ENCODE results near the gene CPVL. TPM values are rescaled to one million over a fixed set of nuclear protein-coding genes. Genes with fewer than 3 reads are reported as not detected.

The CPVL gene
- total and polyA plus RNA-seq, 2 of the 4 experiments (the other 2 are of a cell fraction), result not detected

DNA sequence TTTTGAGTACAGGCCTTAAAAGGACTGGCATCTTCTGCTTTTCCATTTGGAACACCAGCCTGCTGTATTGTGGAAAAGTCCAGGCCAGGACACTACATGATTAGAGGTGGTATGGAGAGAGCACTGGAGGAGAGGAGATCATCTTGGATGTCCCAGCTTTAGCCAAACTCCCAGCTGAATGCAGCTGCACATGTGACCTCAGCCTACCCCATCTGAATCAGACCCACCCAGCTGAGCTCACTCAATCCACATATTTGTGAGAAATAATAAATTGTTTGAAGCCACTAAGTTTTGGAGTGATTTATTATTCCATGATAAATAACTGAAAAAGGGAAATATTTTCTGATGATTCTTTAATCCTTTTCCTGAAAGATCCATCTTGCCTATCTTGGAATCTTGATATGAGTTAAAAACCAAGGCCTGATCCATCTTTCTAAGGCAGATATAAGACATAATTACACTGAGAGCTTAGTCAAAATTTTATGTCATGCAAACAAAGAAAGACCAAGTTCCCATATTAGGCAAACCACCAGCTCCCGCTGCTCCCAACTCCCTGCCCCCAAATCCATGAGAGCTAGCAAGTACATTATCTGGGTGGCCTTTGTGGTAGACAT lies 133.1 kb downstream of the CPVL start:
- Histone ChIP-seq H3K27ac (ENCODE audit: insufficient read depth, low read length) (no peak overlapping the region), H2AK5ac (ENCODE audit: low read depth, low read length) (no peak overlapping the region), H2BK20ac (ENCODE audit: low read depth, low read length) (no peak overlapping the region), H2BK15ac (ENCODE audit: low read depth, low read length) (no peak overlapping the region), H3K36me3 (ENCODE audit: control insufficient read depth, insufficient read depth, low read length) (no peaks in the 10 kb centered on the region), H3K4me1 (ENCODE audit: control insufficient read depth, insufficient read depth, low read length) (no peaks in the 10 kb centered on the region), H2BK120ac (ENCODE audit: low read depth, low read length) (no peak overlapping the region), H3K18ac (ENCODE audit: low read depth, low read length) (no peak overlapping the region), H3K4ac (ENCODE audit: low read depth, low read length) (no peak overlapping the region), H3K9me1 (ENCODE audit: insufficient read depth, low read length) (no peaks in the 10 kb centered on the region), H3K27me3 (ENCODE audit: control insufficient read depth, insufficient read depth, low read length) (no peaks in the 10 kb centered on the region; the same call in 1 of the 2 replicates), H4K5ac (ENCODE audit: low read depth, low read length) (no peak overlapping the region), H3K9ac (ENCODE audit: low read depth, low read length) (no peak overlapping the region), H2AK9ac (replicated peaks; ENCODE audit: low read depth, low read length, poor library complexity) (no peak overlapping the region), H4K8ac (ENCODE audit: low read depth in 2 of 2, low read length in 2 of 2) (no peak overlapping the region), H3K9me3 (ENCODE audit: control insufficient read depth, insufficient read depth, low read length) (no peaks in the 10 kb centered on the region), H4K20me1 (ENCODE audit: insufficient read depth, low read length) (no peaks in the 10 kb centered on the region), H3K56ac (ENCODE audit: extremely low read depth, insufficient read depth, low read length) (no peak overlapping the region), H2BK5ac (ENCODE audit: low read depth, low read length, poor library complexity, severe bottlenecking) (no peak overlapping the region), H2AFZ (replicated peaks; ENCODE audit: low read length, poor library complexity) (no peak overlapping the region), H4K91ac (ENCODE audit: insufficient read depth, low read depth, low read length) (no peak overlapping the region), H3K14ac (replicated peaks; ENCODE audit: low read depth, low read length) (no peak overlapping the region), H3K79me1 (ENCODE audit: low read depth in 1 of 2, low read length in 2 of 2) (no peaks in the 10 kb centered on the region), H3K23ac (ENCODE audit: low read depth, low read length) (no peak overlapping the region), H3K4me2 (ENCODE audit: low read depth, low read length) (no peak overlapping the region), H3K4me3 (ENCODE audit: insufficient read depth, low read depth, low read length) (no peak overlapping the region)
- intact Hi-C loops (cut with micrococcal nuclease), result no loop called here
- ChIA-PET POLR2A (ENCODE audit: unreplicated experiment) (no interaction called here), CTCF (no interaction called here)
- in situ Hi-C loops (cut with MboI; ENCODE audit: low sequenced_read_pairs), result no loop called here
- no TSS peak for BruUV-seq (replicated peaks)
- no peak for ATAC-seq (ENCODE audit: low read depth)
- TF ChIP-seq CHD1 (IDR thresholded peaks at IDR 0.05; ENCODE audit: low read depth, low read length) (no peak), SMC3 (IDR thresholded peaks at IDR 0.05; ENCODE audit: low read depth, low read length) (no peak), RAD21 (IDR thresholded peaks at IDR 0.05; ENCODE audit: low read length) (no peak), RCOR1 (IDR thresholded peaks at IDR 0.05; ENCODE audit: insufficient replicate concordance, low read length) (no peak), MAZ (IDR thresholded peaks at IDR 0.05; ENCODE audit: borderline replicate concordance, low read depth, low read length) (no peak), MXI1 (IDR thresholded peaks at IDR 0.05; ENCODE audit: borderline replicate concordance, low read depth, low read length) (no peak), MAFK (IDR thresholded peaks at IDR 0.05; ENCODE audit: low read depth, low read length) (no peak), NFE2L2 (IDR thresholded peaks at IDR 0.05; ENCODE audit: low read depth, low read length) (no peak), POLR2A (IDR thresholded peaks at IDR 0.05; ENCODE audit: low read depth, low read length) (no peak), BHLHE40 (IDR thresholded peaks at IDR 0.05; ENCODE audit: low read depth, low read length) (no peak), FOS (IDR thresholded peaks at IDR 0.05; ENCODE audit: low read depth, low read length) (no peak), CEBPB (IDR thresholded peaks at IDR 0.05; ENCODE audit: low read depth, low read length) (no peak)
- TF ChIP-seq, protein P1, sequence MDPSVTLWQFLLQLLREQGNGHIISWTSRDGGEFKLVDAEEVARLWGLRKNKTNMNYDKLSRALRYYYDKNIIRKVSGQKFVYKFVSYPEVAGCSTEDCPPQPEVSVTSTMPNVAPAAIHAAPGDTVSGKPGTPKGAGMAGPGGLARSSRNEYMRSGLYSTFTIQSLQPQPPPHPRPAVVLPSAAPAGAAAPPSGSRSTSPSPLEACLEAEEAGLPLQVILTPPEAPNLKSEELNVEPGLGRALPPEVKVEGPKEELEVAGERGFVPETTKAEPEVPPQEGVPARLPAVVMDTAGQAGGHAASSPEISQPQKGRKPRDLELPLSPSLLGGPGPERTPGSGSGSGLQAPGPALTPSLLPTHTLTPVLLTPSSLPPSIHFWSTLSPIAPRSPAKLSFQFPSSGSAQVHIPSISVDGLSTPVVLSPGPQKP (IDR thresholded peaks at IDR 0.05; ENCODE audit: borderline replicate concordance, low read depth, low read length), result no peak
- TF ChIP-seq, protein P2, sequence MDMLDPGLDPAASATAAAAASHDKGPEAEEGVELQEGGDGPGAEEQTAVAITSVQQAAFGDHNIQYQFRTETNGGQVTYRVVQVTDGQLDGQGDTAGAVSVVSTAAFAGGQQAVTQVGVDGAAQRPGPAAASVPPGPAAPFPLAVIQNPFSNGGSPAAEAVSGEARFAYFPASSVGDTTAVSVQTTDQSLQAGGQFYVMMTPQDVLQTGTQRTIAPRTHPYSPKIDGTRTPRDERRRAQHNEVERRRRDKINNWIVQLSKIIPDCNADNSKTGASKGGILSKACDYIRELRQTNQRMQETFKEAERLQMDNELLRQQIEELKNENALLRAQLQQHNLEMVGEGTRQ (IDR thresholded peaks at IDR 0.05; ENCODE audit: low read depth, low read length), result no peak
- TF ChIP-seq, protein P3, sequence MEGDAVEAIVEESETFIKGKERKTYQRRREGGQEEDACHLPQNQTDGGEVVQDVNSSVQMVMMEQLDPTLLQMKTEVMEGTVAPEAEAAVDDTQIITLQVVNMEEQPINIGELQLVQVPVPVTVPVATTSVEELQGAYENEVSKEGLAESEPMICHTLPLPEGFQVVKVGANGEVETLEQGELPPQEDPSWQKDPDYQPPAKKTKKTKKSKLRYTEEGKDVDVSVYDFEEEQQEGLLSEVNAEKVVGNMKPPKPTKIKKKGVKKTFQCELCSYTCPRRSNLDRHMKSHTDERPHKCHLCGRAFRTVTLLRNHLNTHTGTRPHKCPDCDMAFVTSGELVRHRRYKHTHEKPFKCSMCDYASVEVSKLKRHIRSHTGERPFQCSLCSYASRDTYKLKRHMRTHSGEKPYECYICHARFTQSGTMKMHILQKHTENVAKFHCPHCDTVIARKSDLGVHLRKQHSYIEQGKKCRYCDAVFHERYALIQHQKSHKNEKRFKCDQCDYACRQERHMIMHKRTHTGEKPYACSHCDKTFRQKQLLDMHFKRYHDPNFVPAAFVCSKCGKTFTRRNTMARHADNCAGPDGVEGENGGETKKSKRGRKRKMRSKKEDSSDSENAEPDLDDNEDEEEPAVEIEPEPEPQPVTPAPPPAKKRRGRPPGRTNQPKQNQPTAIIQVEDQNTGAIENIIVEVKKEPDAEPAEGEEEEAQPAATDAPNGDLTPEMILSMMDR (conservative IDR thresholded peaks at IDR 0.05; ENCODE audit: low read depth, low read length), result no peak
- no peak for DNase-seq
- no CpG with 5 or more reads among the region's 1 CpG for WGBS, 2 experiments (ENCODE audit: extremely low coverage in 2 of 2, insufficient read length in 1 of 2)
- dilution Hi-C loops (cut with HindIII; ENCODE audit: low sequenced_read_pairs, unreplicated experiment), result no loop called here

Data from IMR-90 (cell line).